Right cardiac atrium (tissue), 5 donors: Measurements from ENCODE around the gene CSMD2. TPM values are rescaled to one million over a fixed set of nuclear protein-coding genes. Genes with fewer than 3 reads are reported as not detected.

Experiments used
- ATAC-seq, 2 donors: fragments of 200-7000 bp; cut with Tn5 transposase; one replicate each; pipeline versions ENCODE4 v1.8.0 to v1.9.1; 2020; ENCODE audit warnings: moderate library complexity in 2 of 2, mild to moderate bottlenecking in 1 of 2
- DNase-seq, 3 donors: peaks; one replicate each; pipeline ENCODE4 v3.0.0-alpha.2; 2020
- H3K27ac ChIP-seq: one replicate; pipeline ENCODE4 v1.5.1; 2013; ENCODE audit warnings: mild to moderate bottlenecking, low read length, control low read depth, moderate library complexity
- H3K27me3 ChIP-seq: one replicate; pipeline ENCODE4 v1.6.1; 2013; ENCODE audit not compliant: control insufficient read depth, insufficient read depth
- H3K4me1 ChIP-seq: one replicate; pipeline ENCODE4 v1.6.1; 2013; ENCODE audit warnings: low read length; ENCODE audit not compliant: control insufficient read depth, insufficient read depth
- H3K4me3 ChIP-seq: one replicate; pipeline ENCODE4 v1.5.1; 2013; ENCODE audit warnings: low read length, control low read depth
- H3K9me3 ChIP-seq: one replicate; pipeline ENCODE4 v1.6.1; 2013; ENCODE audit warnings: low read length; ENCODE audit not compliant: control insufficient read depth
- WGBS: extraction: QIAGEN DNeasy Blood & Tissue Kit; methylation state at CpG from one replicate; pipeline ENCODE4 v1.1.7; 2013; 5-methylcytosine and 5-hydroxymethylcytosine counted together
- intact Hi-C, 4 donors: fragments of 100-400 bp; cut with DNase I; formaldehyde crosslinking; loops; one replicate each; pipeline versions ENCODE4 v1.11.0 to v1.14.0; 2022 to 2023
- polyA plus RNA-seq: library from polyadenylated mRNA; stranded (reverse); fragments of 200-250 nt; gene quantifications from one replicate; pipeline ENCODE4 v1.2.3, GENCODE V29; 2013
- total RNA-seq, 4 donors: library from RNA; stranded (reverse); fragmentation: NEBNext Ultra II Directional; extraction: Animal tissue kit (Norgen Biotek cat#: 25700); gene quantifications; one replicate each; pipeline ENCODE4 v1.2.1, GENCODE V29; 2021
- donor health status: healthy with polysubstance abuse.
- donor health status: DM: no; HTN: yes; CAD: no.
- donor health status: DM: no; HTN: no; CAD: no.
- donor health status: DM: no; HTN: yes; CAD: no; lungs with severe emphysema.
- donor health status: DM: yes; HTN: yes; CAD: no.

CSMD2 gene
- total and polyA plus RNA-seq, 5 donors, result 0.11 to 0.59 (median 0.38) TPM

DNA sequence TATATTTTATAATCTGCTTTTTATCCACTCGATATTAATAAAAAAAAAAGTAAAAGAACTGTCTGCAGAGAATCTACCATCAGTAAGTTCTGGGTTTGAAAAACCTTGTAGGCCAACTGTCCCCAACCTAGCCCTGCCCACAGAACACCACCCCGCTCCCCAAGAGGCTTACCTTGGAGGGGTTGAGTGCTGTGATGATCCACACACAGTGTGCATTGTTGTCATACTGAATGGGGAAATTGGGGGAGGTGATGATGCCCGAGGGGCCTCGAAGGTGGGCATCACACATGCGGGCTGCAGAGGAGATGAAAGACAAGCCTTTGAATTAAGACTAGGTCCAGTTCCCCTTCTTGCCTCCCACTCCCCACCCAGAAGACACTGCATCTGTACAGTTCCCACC lies 354.5 kb downstream of the CSMD2 start:
- Histone ChIP-seq H3K4me1 (no peaks in the 10 kb centered on the region), H3K27me3 (no peaks in the 10 kb centered on the region), H3K27ac (no peak overlapping the region), H3K4me3 (no peak overlapping the region), H3K9me3 (no peaks in the 10 kb centered on the region)
- ATAC-seq (no peak), DNase-seq (no peak)
- intact Hi-C loops, result no loop called here
- 85% methylated on average over 5 of the region's 5 CpGs for WGBS

DNA sequence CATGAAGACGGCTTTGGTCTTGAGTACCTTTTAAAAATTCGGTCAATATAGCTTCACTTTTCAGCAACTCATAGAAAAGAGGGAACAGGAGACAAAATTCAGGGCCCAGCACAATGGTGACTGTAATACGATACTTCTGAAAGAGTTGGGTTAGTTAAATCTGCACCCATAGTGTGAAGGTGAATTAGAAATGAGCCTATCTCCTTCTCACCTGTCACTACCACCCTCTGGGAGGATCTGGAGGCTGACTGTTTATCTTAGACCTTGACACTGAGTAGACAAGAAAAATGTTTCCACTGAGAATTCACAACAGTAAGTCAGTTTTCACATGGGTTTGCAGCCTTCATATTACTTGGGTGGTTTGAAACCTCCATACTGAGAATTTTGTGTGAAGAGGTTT lies 359.0 kb downstream of the CSMD2 start:
- intact Hi-C loops, result no loop called here
- H3K4me1 ChIP-seq, result no peaks in the 10 kb centered on the region
- H3K4me3 ChIP-seq, result no peak overlapping the region
- no peaks in the 10 kb centered on the region for H3K27me3 ChIP-seq
- H3K9me3 ChIP-seq, result no peaks in the 10 kb centered on the region
- no peak overlapping the region for H3K27ac ChIP-seq
- DNase-seq (no peak), ATAC-seq (no peak)
- 87% methylated on average over 3 of the region's 3 CpGs for WGBS

DNA sequence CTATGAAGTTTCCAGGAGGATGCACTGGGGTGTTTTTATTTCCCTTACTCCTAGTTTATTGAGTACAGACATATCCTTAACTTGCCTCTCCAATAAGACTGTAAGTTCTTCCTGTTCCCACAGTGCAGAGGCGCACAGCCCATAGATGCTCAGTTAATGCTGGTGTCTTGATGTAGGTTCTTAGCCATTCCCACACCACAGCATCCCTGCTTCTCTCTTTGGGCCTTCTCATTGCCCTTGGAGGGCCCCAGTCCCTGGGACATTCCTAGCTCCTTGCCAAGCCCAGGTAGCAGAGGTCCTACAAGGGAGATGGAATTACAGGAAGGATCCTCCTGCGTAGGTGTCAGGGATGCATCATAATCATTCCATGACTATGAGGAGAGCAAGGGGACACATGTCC lies 362.8 kb downstream of the CSMD2 start:
- no peak for DNase-seq
- intact Hi-C loops, result no loop called here
- WGBS, result 92% methylated on average over 2 of the region's 2 CpGs
- no peak for ATAC-seq
- Histone ChIP-seq H3K27me3 (no peaks in the 10 kb centered on the region), H3K27ac (no peak overlapping the region), H3K9me3 (no peaks in the 10 kb centered on the region), H3K4me3 (no peak overlapping the region), H3K4me1 (no peaks in the 10 kb centered on the region)

DNA sequence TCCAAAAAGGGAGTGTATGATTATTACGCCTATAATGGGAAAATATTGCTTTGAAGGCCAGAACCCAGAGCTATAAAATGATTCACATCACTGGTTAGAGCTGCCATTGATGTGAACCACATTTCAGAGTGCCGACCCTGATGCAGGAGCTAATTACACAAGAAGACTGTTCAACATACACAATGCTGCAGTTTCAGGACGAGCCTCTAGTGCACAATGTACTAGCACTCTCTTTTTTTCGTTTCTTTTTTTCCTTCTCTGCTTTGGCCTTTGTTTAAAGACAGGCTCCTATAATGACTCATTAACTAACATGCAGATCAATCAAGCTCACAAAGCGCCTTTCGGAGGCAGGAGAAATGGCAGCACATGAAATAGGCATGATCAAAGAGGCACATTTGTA lies 367.2 kb downstream of the CSMD2 start:
- Histone ChIP-seq H3K27me3 (no peaks in the 10 kb centered on the region), H3K27ac (no peak overlapping the region), H3K4me3 (no peak overlapping the region), H3K4me1 (no peaks in the 10 kb centered on the region), H3K9me3 (no peaks in the 10 kb centered on the region)
- DNase-seq (no peak), ATAC-seq (no peak)
- intact Hi-C loops, result no loop called here
- WGBS, result 73% methylated on average over 6 of the region's 6 CpGs

- no peak for DNase-seq
- Histone ChIP-seq H3K4me3 (no peak overlapping the region), H3K9me3 (no peaks in the 10 kb centered on the region), H3K27me3 (no peaks in the 10 kb centered on the region), H3K27ac (no peak overlapping the region), H3K4me1 (no peaks in the 10 kb centered on the region)
- intact Hi-C loops, result no loop called here
- ATAC-seq, result no peak
- 57% methylated on average over 4 of the region's 4 CpGs for WGBS
These were observed 372.4 kb downstream of the CSMD2 start for GRCh38 chr1:33792651-33793050.

DNA sequence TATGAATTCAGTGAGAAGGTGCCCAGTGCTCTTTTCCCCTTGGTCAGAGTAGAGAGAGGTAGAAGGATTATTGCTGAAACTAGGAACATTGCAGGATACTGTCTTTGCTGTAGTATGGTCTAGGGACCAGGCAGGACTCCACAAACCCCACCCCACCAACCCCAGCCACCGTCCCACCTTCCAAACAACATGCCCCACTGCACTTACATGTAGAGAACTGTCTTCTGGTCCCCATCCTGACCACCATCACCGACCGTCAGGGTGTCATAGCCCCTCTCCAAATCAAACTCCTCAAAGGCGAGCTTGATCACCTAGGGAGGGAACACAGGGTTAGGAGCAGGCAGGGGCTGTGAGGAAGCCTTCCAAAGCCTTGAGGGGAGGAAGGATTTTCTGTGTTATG lies 372.8 kb downstream of the CSMD2 start:
- WGBS, result 78% methylated on average over 4 of the region's 4 CpGs

DNA sequence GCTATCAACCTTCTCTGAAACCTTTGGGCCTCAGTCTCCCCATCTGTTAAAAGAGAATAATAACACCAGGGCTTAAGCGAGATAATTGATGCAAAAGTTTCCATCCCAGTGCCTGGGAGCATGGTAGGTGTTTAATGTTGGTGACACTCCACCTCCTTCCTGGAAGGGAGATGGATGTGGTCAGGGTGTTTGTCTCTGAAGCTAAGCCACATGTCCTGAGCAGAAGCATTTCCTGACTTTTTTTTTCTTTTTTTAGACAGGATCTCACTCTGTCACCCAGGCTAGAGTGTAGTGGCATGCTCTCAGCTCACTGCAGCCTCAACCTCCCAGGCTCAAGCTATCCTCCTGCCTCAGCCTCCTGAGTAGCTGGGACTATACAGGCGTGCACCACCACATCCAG lies 373.8 kb downstream of the CSMD2 start:
- 88% methylated on average over 2 of the region's 2 CpGs for WGBS
- intact Hi-C loops, result no loop called here

More for the DNA sequence above, 372.8 kb downstream of the CSMD2 start:
- H3K27me3 ChIP-seq, result no peaks in the 10 kb centered on the region
- H3K27ac ChIP-seq, result no peak overlapping the region
- no peak for ATAC-seq
- no peak overlapping the region for H3K4me3 ChIP-seq
- no peaks in the 10 kb centered on the region for H3K9me3 ChIP-seq
- no peaks in the 10 kb centered on the region for H3K4me1 ChIP-seq
- intact Hi-C loops, result no loop called here
- DNase-seq, result no peak

GRCh38 chr1:33790577-33790976 lies 374.5 kb downstream of the CSMD2 start:
- WGBS, result 91% methylated on average over 1 of the region's 1 CpG
- ATAC-seq (no peak), DNase-seq (no peak)
- no peak overlapping the region for H3K27ac ChIP-seq
- intact Hi-C loops, result no loop called here
- no peaks in the 10 kb centered on the region for H3K9me3 ChIP-seq
- H3K27me3 ChIP-seq, result no peaks in the 10 kb centered on the region
- no peak overlapping the region for H3K4me3 ChIP-seq
- no peaks in the 10 kb centered on the region for H3K4me1 ChIP-seq

More for the DNA sequence above, 373.8 kb downstream of the CSMD2 start:
- Histone ChIP-seq H3K4me3 (no peak overlapping the region), H3K27ac (no peak overlapping the region), H3K4me1 (no peaks in the 10 kb centered on the region), H3K27me3 (no peaks in the 10 kb centered on the region), H3K9me3 (no peaks in the 10 kb centered on the region)
- no peak for DNase-seq
- no peak for ATAC-seq

DNA sequence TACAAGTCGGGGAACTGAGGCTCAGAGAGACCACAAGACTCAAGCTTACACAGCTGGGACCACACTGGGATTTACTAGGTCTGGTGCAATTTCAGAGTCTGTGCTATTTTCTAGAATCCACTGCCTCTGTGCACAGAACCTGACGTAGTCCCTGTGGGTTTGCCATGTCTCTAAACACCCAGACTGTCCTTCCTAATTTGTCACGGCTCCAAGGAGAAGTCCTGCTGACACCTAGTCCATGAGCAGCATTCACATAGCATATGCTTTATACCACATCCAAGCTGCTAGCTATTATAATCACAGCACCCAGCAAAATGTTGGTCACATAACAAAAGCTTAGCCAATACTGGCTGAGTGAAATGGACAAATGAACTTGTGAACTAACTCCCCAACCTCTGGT lies 380.2 kb downstream of the CSMD2 start:
- Histone ChIP-seq H3K27me3 (no peaks in the 10 kb centered on the region), H3K27ac (no peak overlapping the region), H3K9me3 (no peaks in the 10 kb centered on the region), H3K4me1 (no peaks in the 10 kb centered on the region), H3K4me3 (no peak overlapping the region)
- WGBS, result 65% methylated on average over 3 of the region's 3 CpGs
- intact Hi-C loops, result no loop called here
- DNase-seq, result no peak
- ATAC-seq, result no peak

DNA sequence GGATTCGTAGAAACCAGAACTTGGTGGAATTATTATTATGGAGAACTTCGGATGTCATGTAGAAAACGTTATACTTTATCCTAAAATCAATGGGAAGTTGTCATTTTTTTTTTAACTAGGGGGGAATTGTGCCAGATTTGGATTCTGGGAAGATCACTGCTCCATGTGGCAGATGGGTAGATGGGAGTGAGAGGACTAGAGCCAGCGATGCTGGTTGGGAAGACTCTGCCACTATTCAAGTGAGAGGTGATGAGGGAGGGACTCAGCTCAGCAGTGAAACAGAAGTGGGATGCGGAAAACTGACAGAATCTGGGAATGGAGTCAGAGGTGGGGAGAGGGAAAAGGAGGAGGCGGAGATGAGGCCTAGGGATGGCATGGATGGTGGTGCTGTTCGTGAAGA lies 382.3 kb downstream of the CSMD2 start:
- Histone ChIP-seq H3K4me1 (no peaks in the 10 kb centered on the region), H3K4me3 (no peak overlapping the region), H3K27ac (no peak overlapping the region), H3K9me3 (no peaks in the 10 kb centered on the region), H3K27me3 (no peaks in the 10 kb centered on the region)
- intact Hi-C loops, result no loop called here
- DNase-seq, result no peak
- 88% methylated on average over 7 of the region's 7 CpGs for WGBS
- no peak for ATAC-seq

DNA sequence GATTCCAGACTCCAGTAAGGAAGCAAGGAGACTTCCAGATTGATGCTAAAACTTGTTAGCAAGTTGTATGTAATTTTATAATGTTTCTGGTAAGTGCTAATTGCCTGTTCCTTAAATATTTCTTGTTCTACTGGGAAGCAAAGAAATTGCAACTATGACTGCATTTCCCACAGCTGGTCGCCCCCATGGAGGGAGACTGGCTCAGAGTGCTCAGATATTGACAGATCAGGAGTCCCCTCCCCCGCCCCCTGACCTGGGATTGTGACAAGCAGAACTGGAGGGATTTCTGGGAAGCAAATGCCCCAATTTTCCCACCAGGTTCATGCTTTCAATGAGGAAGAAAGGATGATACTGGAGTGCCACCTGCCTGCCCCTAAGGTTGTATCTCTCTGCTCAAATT lies 383.4 kb downstream of the CSMD2 start:
- no peak overlapping the region for H3K27ac ChIP-seq
- WGBS, result 75% methylated on average over 2 of the region's 2 CpGs
- no peak overlapping the region for H3K4me3 ChIP-seq
- no peaks in the 10 kb centered on the region for H3K9me3 ChIP-seq
- DNase-seq (no peak), ATAC-seq (no peak)
- no peaks in the 10 kb centered on the region for H3K27me3 ChIP-seq
- intact Hi-C loops, result no loop called here
- no peaks in the 10 kb centered on the region for H3K4me1 ChIP-seq

DNA sequence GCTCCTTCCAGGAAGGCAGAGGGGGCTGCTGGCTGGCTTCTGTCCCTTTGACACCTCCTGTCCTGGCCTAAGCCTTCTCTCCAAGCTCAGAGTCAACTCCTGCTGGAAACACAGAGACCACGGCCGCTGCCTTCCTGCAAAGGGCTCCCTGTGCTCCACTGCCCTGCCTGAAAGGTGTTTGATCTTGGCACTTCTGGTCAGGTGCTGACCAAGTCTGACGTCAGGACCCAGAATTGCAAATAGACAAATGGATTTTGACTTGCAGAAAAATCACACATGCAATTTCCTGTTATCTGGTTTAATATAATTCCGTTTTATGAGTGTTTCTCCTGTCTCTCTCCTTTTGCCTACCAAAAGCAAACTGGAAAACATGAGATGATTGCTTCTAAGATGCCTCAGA lies 387.7 kb downstream of the CSMD2 start:
- H3K27ac ChIP-seq, result no peak overlapping the region
- intact Hi-C loops, result no loop called here
- 64% methylated on average over 4 of the region's 4 CpGs for WGBS
- H3K4me1 ChIP-seq, result no peaks in the 10 kb centered on the region
- no peak overlapping the region for H3K4me3 ChIP-seq
- no peaks in the 10 kb centered on the region for H3K27me3 ChIP-seq
- no peaks in the 10 kb centered on the region for H3K9me3 ChIP-seq
- no peak for ATAC-seq
- DNase-seq, result no peak
